GM12892 (cell line): Measurements from ENCODE around the gene PTPN1.

ENCODE experiments used
- DNase-seq: peaks from one replicate; pipeline ENCODE4 v3.0.0; 2011; ENCODE audit not compliant: insufficient read length
- FAIRE-seq: peaks from 2 replicates; lab custom pipeline; 2011; peaks lifted over from hg19 to GRCh38; lab: Jason Lieb, UNC
- POLR2A ChIP-seq: IDR thresholded peaks from 2 replicates; pipeline ENCODE4 v1.6.1; 2011; ENCODE audit warnings: low read depth, low read length, control low read depth
- POLR2AphosphoS5 ChIP-seq: IDR thresholded peaks from 2 replicates; pipeline ENCODE4 v1.6.1; 2011; ENCODE audit warnings: low read depth, low read length, control low read depth
- TAF1 ChIP-seq: IDR thresholded peaks from 2 replicates; pipeline ENCODE4 v1.6.1; 2011; ENCODE audit warnings: low read depth, mild to moderate bottlenecking, control low read depth, low read length, borderline replicate concordance

Gene PTPN1

GRCh38 chr20:50578061-50578777 lies 68.0 kb downstream of the PTPN1 start:
- DNase-seq: no peak
- no peak for FAIRE-seq
- TF ChIP-seq POLR2AphosphoS5 (no peak), TAF1 (no peak), POLR2A (no peak)

GRCh38 chr20:50578778-50579165 lies 68.6 kb downstream of the PTPN1 start:
- FAIRE-seq: no peak
- no peak for DNase-seq
- no peak for TF ChIP-seq POLR2AphosphoS5
- TF ChIP-seq TAF1: no peak
- TF ChIP-seq POLR2A: no peak

DNA sequence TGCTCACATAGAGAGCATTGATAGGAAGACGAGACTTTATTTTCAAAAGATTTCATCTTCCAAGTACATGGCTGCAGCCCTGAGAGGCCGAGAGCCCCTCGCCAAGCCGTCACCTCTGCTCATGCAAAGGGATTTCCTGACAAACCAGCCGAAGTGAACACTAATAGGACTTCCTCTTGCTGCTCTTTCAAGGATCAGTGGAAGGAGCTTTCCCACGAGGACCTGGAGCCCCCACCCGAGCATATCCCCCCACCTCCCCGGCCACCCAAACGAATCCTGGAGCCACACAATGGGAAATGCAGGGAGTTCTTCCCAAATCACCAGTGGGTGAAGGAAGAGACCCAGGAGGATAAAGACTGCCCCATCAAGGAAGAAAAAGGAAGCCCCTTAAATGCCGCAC lies 69.3 kb downstream of the PTPN1 start:
- DNase-seq: no peak
- FAIRE-seq: no peak
- TF ChIP-seq POLR2A (no peak), POLR2AphosphoS5 (no peak), TAF1 (no peak)

DNA sequence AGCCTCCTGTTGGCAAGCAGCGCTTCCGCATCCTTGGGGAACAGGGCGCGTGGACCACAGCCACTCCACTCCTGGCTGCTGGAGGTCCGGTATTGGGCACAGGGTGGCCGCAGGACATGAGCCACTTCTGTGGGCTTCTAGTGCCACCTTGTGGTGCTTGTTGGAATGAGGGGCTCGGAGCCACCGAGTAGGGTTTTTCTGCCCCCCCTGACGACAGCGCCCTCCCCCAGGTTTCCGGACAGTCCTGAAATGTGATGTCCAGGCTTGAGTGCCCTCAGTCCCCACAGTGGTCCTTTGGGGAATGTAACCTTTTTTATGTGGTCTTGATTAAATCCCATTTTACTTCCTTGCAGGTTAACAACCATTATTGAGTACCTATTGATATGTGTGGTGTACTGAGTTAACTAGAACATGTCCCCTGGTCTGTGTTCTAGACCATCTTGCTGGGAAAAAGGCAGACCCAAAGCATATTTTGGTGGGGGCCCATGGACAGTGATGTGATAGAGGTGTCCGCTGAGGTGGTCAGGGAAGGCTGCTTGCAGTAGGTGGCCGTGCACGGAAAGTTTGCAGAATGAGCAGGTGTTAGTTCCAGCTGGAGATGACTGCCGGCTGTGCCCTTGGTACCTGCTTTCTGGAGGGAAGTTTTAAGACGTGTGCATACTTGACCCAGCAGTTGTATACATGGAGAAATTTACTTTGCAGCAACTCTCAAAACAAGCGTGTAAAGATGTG lies 70.0 kb downstream of the PTPN1 start:
- TF ChIP-seq POLR2AphosphoS5 (no peak), TAF1 (no peak), POLR2A (no peak; the same call in 1 of the 2 replicates)
- no peak for DNase-seq
- no peak for FAIRE-seq

- no peak for DNase-seq
- no peak for FAIRE-seq
- TF ChIP-seq POLR2A: no peak
- no peak for TF ChIP-seq TAF1
- no peak for TF ChIP-seq POLR2AphosphoS5
These were observed 70.8 kb downstream of the PTPN1 start for GRCh38 chr20:50580842-50581544.

- DNase-seq (no peak), FAIRE-seq (no peak)
- TF ChIP-seq TAF1: no peak
- no peak for TF ChIP-seq POLR2AphosphoS5
- no peak for TF ChIP-seq POLR2A
These were observed 71.9 kb downstream of the PTPN1 start for GRCh38 chr20:50582092-50582491.

DNA sequence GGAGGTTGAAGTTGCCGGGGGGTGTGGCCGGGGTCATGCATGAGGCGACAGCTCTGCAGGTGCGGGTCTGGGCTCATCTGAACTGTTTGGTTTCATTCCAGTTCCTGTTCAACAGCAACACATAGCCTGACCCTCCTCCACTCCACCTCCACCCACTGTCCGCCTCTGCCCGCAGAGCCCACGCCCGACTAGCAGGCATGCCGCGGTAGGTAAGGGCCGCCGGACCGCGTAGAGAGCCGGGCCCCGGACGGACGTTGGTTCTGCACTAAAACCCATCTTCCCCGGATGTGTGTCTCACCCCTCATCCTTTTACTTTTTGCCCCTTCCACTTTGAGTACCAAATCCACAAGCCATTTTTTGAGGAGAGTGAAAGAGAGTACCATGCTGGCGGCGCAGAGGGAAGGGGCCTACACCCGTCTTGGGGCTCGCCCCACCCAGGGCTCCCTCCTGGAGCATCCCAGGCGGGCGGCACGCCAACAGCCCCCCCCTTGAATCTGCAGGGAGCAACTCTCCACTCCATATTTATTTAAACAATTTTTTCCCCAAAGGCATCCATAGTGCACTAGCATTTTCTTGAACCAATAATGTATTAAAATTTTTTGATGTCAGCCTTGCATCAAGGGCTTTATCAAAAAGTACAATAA lies 72.5 kb downstream of the PTPN1 start:
- TF ChIP-seq POLR2AphosphoS5: no peak
- no peak for TF ChIP-seq TAF1
- TF ChIP-seq POLR2A: no peak
- no peak for DNase-seq
- FAIRE-seq: no peak

- FAIRE-seq: no peak
- TF ChIP-seq POLR2AphosphoS5: no peak
- TF ChIP-seq TAF1: no peak
- no peak for TF ChIP-seq POLR2A
- DNase-seq: no peak
These were observed 73.4 kb downstream of the PTPN1 start for GRCh38 chr20:50583442-50584150.

DNA sequence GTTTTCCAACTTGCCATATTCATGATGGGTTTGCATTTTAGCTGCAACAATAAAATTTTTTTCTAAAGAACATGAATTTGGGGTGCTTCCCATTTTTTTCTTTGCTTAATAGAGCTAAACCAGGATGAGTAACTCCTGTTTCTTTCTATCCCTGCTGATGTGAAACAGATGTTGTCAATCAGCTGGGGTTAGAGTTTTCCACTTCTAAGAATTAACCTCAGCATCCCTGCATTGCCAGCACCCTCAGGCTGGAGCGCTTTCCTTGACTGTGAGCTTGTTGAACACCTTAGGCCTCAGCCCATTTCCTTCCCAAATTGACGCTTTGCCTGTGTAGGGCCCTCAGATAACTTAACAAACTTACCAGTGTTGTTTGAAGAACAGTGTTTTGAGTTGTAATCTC lies 74.5 kb downstream of the PTPN1 start:
- TF ChIP-seq POLR2A (no peak), POLR2AphosphoS5 (no peak), TAF1 (no peak)
- DNase-seq (no peak), FAIRE-seq (no peak)

DNA sequence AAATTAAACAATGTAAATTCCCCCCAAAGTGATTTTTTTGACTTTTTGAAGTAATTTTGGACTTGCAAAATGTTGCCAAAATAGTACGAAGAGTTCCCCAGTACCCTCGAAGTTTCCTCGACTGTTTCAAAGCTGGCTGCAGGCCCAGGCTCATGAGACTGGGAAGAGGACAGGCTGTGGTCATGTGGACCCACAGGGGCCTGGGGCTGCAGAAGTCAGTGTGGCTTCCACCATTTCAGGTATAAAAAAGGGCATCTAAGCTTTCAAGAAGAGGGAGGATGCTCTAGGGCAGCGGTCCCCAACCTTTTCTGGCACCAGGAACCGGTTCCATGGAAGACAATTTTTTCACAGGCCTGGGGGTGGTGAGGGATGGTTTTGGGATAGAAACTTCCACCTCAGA lies 75.0 kb downstream of the PTPN1 start:
- DNase-seq: no peak
- no peak for TF ChIP-seq TAF1
- TF ChIP-seq POLR2AphosphoS5: no peak
- no peak for TF ChIP-seq POLR2A
- no peak for FAIRE-seq
